Thymus (tissue), 11 donors: Measurements from ENCODE around the gene RAVER2. TPM values are rescaled to one million over a fixed set of nuclear protein-coding genes. Genes with fewer than 3 reads are reported as not detected.

ENCODE experiments used
- DNase-seq, 9 donors: peaks; one replicate each; pipeline ENCODE4 v3.0.0-alpha.2; 2013; ENCODE audit warnings: low spot score in 9 of 9, low read depth in 6 of 9, missing footprints in 1 of 9
- H3K27ac ChIP-seq, 2 donors: one replicate each; pipeline ENCODE4 v1.5.1; 2013; ENCODE audit warnings: control low read depth in 1 of 2, low read depth in 1 of 2, low read length in 1 of 2, mild to moderate bottlenecking in 1 of 2, moderate library complexity in 1 of 2
- H3K27me3 ChIP-seq, 2 donors: one replicate each; pipeline ENCODE4 v1.5.1; 2013; ENCODE audit warnings: low read length in 1 of 2; ENCODE audit not compliant: control insufficient read depth in 2 of 2, insufficient read depth in 1 of 2
- H3K36me3 ChIP-seq, 2 donors: one replicate each; pipeline ENCODE4 v1.5.1; 2013; ENCODE audit warnings: low read length in 1 of 2, mild to moderate bottlenecking in 1 of 2, moderate library complexity in 1 of 2; ENCODE audit not compliant: control insufficient read depth in 2 of 2, insufficient read depth in 2 of 2
- H3K4me1 ChIP-seq, 2 donors: one replicate each; pipeline ENCODE4 v1.5.1; 2013; ENCODE audit warnings: low read length in 2 of 2; ENCODE audit not compliant: control insufficient read depth in 2 of 2, insufficient read depth in 2 of 2
- H3K4me3 ChIP-seq, 2 donors: one replicate each; pipeline ENCODE4 v1.5.1; 2013; ENCODE audit warnings: low read length in 2 of 2, control low read depth in 1 of 2, mild to moderate bottlenecking in 1 of 2
- H3K9me3 ChIP-seq, 2 donors: one replicate each; pipeline ENCODE4 v1.5.1; 2013; ENCODE audit warnings: low read length in 1 of 2, mild to moderate bottlenecking in 1 of 2; ENCODE audit not compliant: control insufficient read depth in 2 of 2, insufficient read depth in 1 of 2
- WGBS: extraction: QIAGEN DNeasy Blood & Tissue Kit; methylation state at CpG from one replicate; pipeline ENCODE4 v1.1.7; 2013; 5-methylcytosine and 5-hydroxymethylcytosine counted together
- polyA plus RNA-seq: library from polyadenylated mRNA; stranded (reverse); fragments of 200-250 nt; gene quantifications from one replicate; pipeline ENCODE4 v1.2.3, GENCODE V29; 2013
- total RNA-seq: library from RNA; stranded (reverse); fragments of 120-200 nt; gene quantifications from one replicate; pipeline ENCODE4 v1.2.4, GENCODE V29; 2013
- donor health status: healthy.

The RAVER2 gene
- total and polyA plus RNA-seq, 2 donors = 6.3 to 10.8 TPM

DNA sequence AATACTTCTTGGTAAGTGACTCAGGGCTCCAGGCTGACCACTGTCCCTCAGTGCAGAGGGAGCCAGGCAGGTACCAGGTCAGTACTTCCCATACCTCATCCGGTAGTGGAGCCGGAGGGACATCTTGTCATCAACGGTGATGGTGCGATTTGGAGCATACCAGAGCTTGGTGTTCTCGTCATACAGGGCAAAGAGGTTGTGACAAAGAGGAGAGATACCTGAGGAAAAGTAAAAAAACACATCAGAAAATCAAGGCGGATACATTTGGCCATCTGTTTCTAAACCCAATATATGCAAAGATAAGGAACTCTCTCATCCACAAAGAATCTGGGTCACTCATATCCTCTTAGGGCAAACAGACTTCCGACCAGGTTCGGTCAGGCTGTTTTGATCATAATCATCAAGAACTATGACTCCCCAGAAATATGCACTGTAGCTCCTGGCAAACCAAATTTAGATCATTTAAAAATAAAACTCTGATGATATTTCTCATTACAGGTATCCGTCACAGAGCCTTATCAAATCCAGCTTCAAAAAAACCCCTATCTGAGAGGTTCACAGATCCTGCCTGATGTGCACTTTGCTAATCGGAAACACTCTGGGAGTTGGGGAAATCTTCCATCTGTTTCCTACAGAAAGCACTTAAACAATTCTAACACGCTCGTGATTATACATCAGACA lies 134.2 kb downstream of the RAVER2 start:
- no peak for DNase-seq
- no peak overlapping the region for H3K27ac ChIP-seq
- H3K27me3 ChIP-seq = no peaks in the 10 kb centered on the region
- H3K4me1 ChIP-seq = peaks cover 13 to 18% of the 10 kb centered on the region in 2 donors
- no peak overlapping the region for H3K4me3 ChIP-seq
- WGBS = 97% methylated on average over 12 of the region's 12 CpGs
- H3K36me3 ChIP-seq = peaks cover 42 to 60% of the 10 kb centered on the region in 2 donors
- no peaks in the 10 kb centered on the region for H3K9me3 ChIP-seq

DNA sequence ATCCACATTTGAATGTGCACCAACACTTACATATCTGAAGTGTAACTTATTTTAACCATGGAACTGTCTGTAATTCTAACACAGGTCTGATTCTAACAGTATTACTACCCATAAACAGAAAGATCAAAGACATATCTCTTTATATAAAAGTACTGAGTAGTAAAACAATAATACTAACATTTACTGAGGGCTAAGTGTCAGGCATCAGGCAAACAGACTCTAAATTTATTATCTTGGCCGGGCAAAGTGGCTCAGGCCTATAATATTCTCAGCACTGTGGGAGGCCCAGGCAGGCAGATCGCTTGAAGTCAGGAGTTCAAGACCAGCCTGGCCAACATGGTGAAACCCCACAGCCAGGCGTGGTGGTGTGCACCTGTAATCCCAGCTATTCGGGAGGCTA lies 135.6 kb downstream of the RAVER2 start:
- Histone ChIP-seq H3K4me1 (peaks cover 13 to 18% of the 10 kb centered on the region in 2 donors), H3K4me3 (no peak overlapping the region), H3K27me3 (no peaks in the 10 kb centered on the region), H3K9me3 (no peaks in the 10 kb centered on the region), H3K36me3 (peaks cover 40 to 52% of the 10 kb centered on the region in 2 donors), H3K27ac (no peak overlapping the region)
- no peak for DNase-seq
- 99% methylated on average over 4 of the region's 4 CpGs for WGBS

DNA sequence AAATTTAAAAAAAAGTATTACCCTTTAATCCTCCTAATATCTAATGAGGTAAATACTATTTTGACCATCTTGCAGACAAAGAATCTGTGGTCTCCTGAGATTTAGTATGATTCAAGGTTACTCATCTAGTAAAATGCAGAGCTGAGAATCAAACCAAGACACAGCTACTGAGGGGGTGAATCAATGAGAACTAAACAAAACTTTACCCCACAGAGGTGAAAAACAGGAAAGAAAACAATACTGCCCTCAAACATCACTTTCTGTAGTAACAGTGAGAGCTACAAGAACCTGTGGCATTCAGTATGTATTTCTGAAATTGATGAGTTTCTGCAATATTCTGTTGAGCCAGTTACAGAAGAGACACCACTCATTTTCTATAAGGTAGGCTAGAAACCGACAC lies 136.4 kb downstream of the RAVER2 start:
- DNase-seq = no peak
- Histone ChIP-seq H3K9me3 (no peaks in the 10 kb centered on the region), H3K36me3 (peaks cover 32 to 43% of the 10 kb centered on the region in 2 donors), H3K27me3 (no peaks in the 10 kb centered on the region), H3K27ac (no peak overlapping the region), H3K4me3 (no peak overlapping the region), H3K4me1 (peaks cover 4 to 10% of the 10 kb centered on the region in 2 donors)
- 97% methylated on average over 1 of the region's 1 CpG for WGBS

Other genes with a start within 250 kb of the RAVER2 start
- gene JAK1, start 221.5 kb downstream of the RAVER2 start, total RNA-seq = 97.4 TPM
- 101 TPM for gene JAK1, start 221.5 kb downstream of the RAVER2 start, polyA plus RNA-seq